IPS-18a (cell line): ENCODE results near the gene RRM2.

Experiments used
- H3K27ac ChIP-seq: one replicate; pipeline ENCODE4 v1.5.1; 2013; ENCODE audit warnings: low read length
- H3K27me3 ChIP-seq: one replicate; pipeline ENCODE4 v1.6.1; 2013; ENCODE audit warnings: mild to moderate bottlenecking, low read length; ENCODE audit not compliant: control insufficient read depth, insufficient read depth
- H3K36me3 ChIP-seq: one replicate; pipeline ENCODE4 v1.6.1; 2013; ENCODE audit warnings: low read depth, low read length; ENCODE audit not compliant: control insufficient read depth
- H3K4me1 ChIP-seq: one replicate; pipeline ENCODE4 v1.6.1; 2013; ENCODE audit warnings: low read depth, low read length; ENCODE audit not compliant: control insufficient read depth
- H3K4me3 ChIP-seq: one replicate; pipeline ENCODE4 v1.5.1; 2013; ENCODE audit warnings: low read length
- H3K9ac ChIP-seq: one replicate; pipeline ENCODE4 v1.6.1; 2013; ENCODE audit warnings: mild to moderate bottlenecking, low read length, moderate library complexity
- H3K9me3 ChIP-seq: one replicate; pipeline ENCODE4 v1.6.1; 2013; ENCODE audit warnings: low read depth, low read length; ENCODE audit not compliant: control insufficient read depth

Gene RRM2

GRCh38 chr2:10120877-10121574 is 1.5 kb upstream of the RRM2 start:
- Histone ChIP-seq H3K4me1 (peaks cover 4% of the 10 kb centered on the region), H3K36me3 (peaks cover 19% of the 10 kb centered on the region), H3K27ac (peak overlapping the region; percentile 76), H3K27me3 (no peaks in the 10 kb centered on the region), H3K9me3 (no peaks in the 10 kb centered on the region), H3K9ac (peak overlapping the region; percentile 92), H3K4me3 (peak overlapping the region; percentile 88)

DNA sequence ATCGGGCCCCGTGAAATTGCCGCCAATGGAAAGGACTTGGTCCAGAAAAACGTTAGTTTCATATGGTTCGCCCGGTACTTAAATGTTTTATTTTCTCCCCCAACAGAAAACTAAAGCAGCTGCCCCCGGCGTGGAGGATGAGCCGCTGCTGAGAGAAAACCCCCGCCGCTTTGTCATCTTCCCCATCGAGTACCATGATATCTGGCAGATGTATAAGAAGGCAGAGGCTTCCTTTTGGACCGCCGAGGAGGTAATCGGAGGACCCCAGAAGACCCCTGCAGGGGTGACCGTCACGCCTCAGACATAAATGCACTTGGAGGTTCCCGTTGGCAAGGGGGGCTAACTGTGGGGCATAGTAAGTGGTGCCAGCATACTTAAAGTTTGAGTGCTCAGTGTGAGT is 742 bp downstream of the RRM2 start:
- Histone ChIP-seq H3K4me3 (peak overlapping the region; percentile 88), H3K36me3 (peaks cover 41% of the 10 kb centered on the region), H3K9ac (peak overlapping the region; percentile 92), H3K27me3 (no peaks in the 10 kb centered on the region), H3K9me3 (no peaks in the 10 kb centered on the region), H3K27ac (no peak overlapping the region), H3K4me1 (peaks cover 4% of the 10 kb centered on the region)

DNA sequence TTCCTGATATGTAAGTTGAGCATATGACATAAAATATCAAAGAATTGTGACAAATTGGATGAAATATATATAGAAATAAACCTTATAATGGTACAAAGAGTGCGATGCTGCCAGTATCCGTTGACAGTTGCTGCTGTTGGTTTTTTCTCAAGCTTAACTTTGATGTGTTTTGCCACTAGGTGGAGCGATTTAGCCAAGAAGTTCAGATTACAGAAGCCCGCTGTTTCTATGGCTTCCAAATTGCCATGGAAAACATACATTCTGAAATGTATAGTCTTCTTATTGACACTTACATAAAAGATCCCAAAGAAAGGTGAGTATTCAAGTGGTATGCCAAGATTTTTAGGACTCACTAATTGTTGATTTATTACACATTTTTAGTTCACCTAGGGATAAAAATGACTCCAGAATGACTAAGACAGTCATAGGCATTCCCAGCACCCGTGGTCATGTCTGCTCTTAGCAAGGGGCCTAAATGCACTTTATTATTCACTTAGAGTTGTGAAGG is 2.1 kb downstream of the RRM2 start:
- H3K9me3 ChIP-seq = no peaks in the 10 kb centered on the region
- H3K36me3 ChIP-seq = peaks cover 54% of the 10 kb centered on the region
- H3K4me3 ChIP-seq = peak overlapping the region; percentile 88
- peaks cover 4% of the 10 kb centered on the region for H3K4me1 ChIP-seq
- no peaks in the 10 kb centered on the region for H3K27me3 ChIP-seq
- no peak overlapping the region for H3K9ac ChIP-seq
- H3K27ac ChIP-seq = peak overlapping the region; percentile 27

DNA sequence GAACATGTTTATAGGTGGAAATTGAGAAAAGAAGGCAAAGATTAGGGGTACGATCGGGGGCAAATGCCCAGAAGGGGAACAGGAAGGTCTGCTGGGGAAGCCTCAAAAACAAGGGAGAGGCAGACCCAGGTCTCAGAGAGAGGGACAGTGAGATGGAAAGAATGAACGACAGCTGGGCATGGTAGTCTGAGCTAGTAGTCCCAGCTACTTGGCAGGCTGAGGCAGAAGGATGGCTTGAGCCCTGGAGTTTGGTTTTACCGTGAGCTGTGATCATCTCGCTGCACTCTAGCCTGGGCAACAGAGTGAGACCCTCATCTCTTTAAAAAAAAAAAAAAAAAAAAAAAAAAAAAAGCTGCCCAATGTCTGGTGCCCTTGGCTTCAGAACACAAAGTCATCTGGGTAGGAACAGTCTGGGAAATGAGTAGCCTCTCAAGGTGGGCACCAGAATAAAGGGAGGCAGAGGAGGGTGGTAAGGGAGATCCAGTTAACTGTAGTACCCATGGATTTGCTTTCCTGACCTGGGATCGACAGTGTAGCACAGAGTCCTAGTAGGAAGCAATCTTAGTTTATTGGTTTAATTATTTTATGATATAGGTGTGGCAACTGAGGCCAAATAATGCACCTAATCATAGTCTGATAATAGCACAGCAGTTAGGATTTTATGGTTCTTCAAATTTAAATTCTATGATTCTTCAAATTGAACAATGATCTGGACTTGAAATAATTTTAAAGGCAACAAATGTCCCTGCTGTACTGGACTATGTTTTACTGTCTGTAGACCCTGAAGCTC is 3.5 kb downstream of the RRM2 start:
- H3K9me3 ChIP-seq = no peaks in the 10 kb centered on the region
- peaks cover 66% of the 10 kb centered on the region for H3K36me3 ChIP-seq
- no peaks in the 10 kb centered on the region for H3K27me3 ChIP-seq
- no peak overlapping the region for H3K4me3 ChIP-seq
- H3K4me1 ChIP-seq = peaks cover 4% of the 10 kb centered on the region
- H3K27ac ChIP-seq = no peak overlapping the region
- no peak overlapping the region for H3K9ac ChIP-seq

GRCh38 chr2:10126632-10127026 is 4.1 kb downstream of the RRM2 start:
- H3K36me3 ChIP-seq = peaks cover 71% of the 10 kb centered on the region
- H3K9ac ChIP-seq = no peak overlapping the region
- no peak overlapping the region for H3K27ac ChIP-seq
- H3K4me3 ChIP-seq = no peak overlapping the region
- H3K27me3 ChIP-seq = no peaks in the 10 kb centered on the region
- peaks cover 4% of the 10 kb centered on the region for H3K4me1 ChIP-seq
- H3K9me3 ChIP-seq = no peaks in the 10 kb centered on the region

GRCh38 chr2:10128420-10128819 is 5.9 kb downstream of the RRM2 start:
- H3K36me3 ChIP-seq = peaks cover 81% of the 10 kb centered on the region
- no peaks in the 10 kb centered on the region for H3K9me3 ChIP-seq
- peaks cover 7% of the 10 kb centered on the region for H3K4me1 ChIP-seq
- no peak overlapping the region for H3K27ac ChIP-seq
- H3K9ac ChIP-seq = no peak overlapping the region
- H3K4me3 ChIP-seq = no peak overlapping the region
- H3K27me3 ChIP-seq = no peaks in the 10 kb centered on the region

DNA sequence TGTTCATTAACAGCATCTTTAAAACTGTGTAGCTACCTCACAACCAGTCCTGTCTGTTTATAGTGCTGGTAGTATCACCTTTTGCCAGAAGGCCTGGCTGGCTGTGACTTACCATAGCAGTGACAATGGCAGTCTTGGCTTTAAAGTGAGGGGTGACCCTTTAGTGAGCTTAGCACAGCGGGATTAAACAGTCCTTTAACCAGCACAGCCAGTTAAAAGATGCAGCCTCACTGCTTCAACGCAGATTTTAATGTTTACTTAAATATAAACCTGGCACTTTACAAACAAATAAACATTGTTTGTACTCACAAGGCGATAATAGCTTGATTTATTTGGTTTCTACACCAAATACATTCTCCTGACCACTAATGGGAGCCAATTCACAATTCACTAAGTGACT is 7.0 kb downstream of the RRM2 start:
- Histone ChIP-seq H3K36me3 (peaks cover 77% of the 10 kb centered on the region), H3K9ac (no peak overlapping the region), H3K9me3 (no peaks in the 10 kb centered on the region), H3K27ac (no peak overlapping the region), H3K4me1 (peaks cover 7% of the 10 kb centered on the region), H3K4me3 (no peak overlapping the region), H3K27me3 (no peaks in the 10 kb centered on the region)

DNA sequence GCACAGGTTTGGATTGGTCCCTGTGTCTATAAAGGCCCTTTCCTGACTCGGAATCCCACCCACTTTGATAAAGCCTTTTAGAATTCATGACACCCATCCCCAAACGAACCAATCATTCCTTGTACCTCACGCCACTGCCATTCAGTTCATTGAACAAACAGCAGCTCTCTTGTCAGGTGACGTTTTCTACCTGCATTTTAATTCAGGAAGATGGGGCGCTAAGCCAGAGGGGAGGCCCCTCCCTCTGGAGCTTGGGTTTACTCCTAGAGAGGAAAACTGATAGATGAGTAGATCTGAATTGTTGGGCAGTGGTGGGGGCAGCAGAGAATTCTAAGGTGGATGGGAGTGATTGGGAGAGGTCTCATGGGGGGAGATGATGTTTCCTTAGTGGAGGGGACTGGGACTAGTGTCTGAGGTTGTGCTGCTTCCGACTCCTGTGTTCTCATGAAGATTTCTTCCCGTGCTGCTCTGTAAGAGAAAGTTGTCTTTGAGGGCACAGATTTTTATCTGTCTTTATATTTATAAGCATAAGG is 9.6 kb downstream of the RRM2 start:
- H3K4me1 ChIP-seq = peaks cover 3% of the 10 kb centered on the region
- H3K36me3 ChIP-seq = peaks cover 52% of the 10 kb centered on the region
- no peak overlapping the region for H3K9ac ChIP-seq
- no peaks in the 10 kb centered on the region for H3K27me3 ChIP-seq
- H3K9me3 ChIP-seq = no peaks in the 10 kb centered on the region
- H3K27ac ChIP-seq = no peak overlapping the region
- H3K4me3 ChIP-seq = no peak overlapping the region

DNA sequence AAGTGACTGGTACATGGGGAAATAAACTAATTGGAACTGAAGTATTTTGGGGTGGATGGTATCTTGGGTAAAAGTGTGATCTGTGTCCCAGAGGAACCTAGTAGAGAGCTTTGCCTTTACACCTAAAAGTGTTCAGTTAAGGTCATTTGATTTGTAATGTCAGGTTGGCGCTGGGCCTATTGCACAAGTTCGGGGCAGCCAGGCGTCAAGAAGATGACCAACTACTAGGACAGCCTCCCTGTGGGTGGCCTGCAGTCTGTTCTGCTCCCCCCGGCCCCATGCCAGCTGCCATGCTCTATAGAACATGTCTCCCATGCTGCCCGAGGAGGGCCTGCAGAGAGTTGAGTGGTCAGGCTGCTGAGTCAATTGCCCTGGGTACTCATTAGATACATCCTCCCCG is 10.1 kb downstream of the RRM2 start:
- Histone ChIP-seq H3K4me3 (no peak overlapping the region), H3K27me3 (no peaks in the 10 kb centered on the region), H3K27ac (no peak overlapping the region), H3K36me3 (peaks cover 47% of the 10 kb centered on the region), H3K9me3 (no peaks in the 10 kb centered on the region), H3K4me1 (peaks cover 3% of the 10 kb centered on the region), H3K9ac (no peak overlapping the region)

- Histone ChIP-seq H3K9me3 (no peaks in the 10 kb centered on the region), H3K27ac (no peak overlapping the region), H3K27me3 (no peaks in the 10 kb centered on the region), H3K36me3 (peaks cover 41% of the 10 kb centered on the region), H3K4me3 (no peak overlapping the region), H3K9ac (no peak overlapping the region), H3K4me1 (peaks cover 3% of the 10 kb centered on the region)
Observed at GRCh38 chr2:10132996-10133647, 10.6 kb downstream of the RRM2 start.

- Histone ChIP-seq H3K36me3 (peaks cover 19% of the 10 kb centered on the region), H3K4me3 (no peak overlapping the region), H3K4me1 (peaks cover 3% of the 10 kb centered on the region), H3K27me3 (no peaks in the 10 kb centered on the region), H3K9ac (no peak overlapping the region), H3K27ac (no peak overlapping the region), H3K9me3 (no peaks in the 10 kb centered on the region)
Observed at GRCh38 chr2:10135296-10136089, 13.0 kb downstream of the RRM2 start.
